Bone marrow (tissue), 2 donors: Measurements from ENCODE around the gene HERPUD2.

Source experiments
- DNase-seq, 2 donors: peaks; one replicate each; lab custom pipeline; 2025; lab: John Stamatoyannopoulos, UW

The HERPUD2 gene

GRCh38 chr7:35694784-35695472, at the start of gene HERPUD2:
Gene HERPUD2 (minus strand): TSS chr7:35695135. CDS start chr7:35694330, 805 bp downstream.
- DNase-seq = peak; percentile 84 to 86

GRCh38 chr7:35738889-35739288, 44.0 kb upstream of the HERPUD2 start:
- DNase-seq = no peak

- no peak for DNase-seq
Measured at GRCh38 chr7:35736725-35737124, 41.8 kb upstream of the HERPUD2 start.

GRCh38 chr7:35735396-35735795, 40.5 kb upstream of the HERPUD2 start:
- DNase-seq = no peak

GRCh38 chr7:35734001-35734483, 39.1 kb upstream of the HERPUD2 start:
- DNase-seq = no peak

GRCh38 chr7:35731349-35731748, 36.4 kb upstream of the HERPUD2 start:
- DNase-seq = no peak

- DNase-seq = peak in 1 of 2 donors; percentile 88
Measured at GRCh38 chr7:35729061-35729783, 34.3 kb upstream of the HERPUD2 start.

- no peak for DNase-seq
Measured at GRCh38 chr7:35728412-35729060, 33.6 kb upstream of the HERPUD2 start.

- DNase-seq = peak in 1 of 2 donors; percentile 65
Measured at GRCh38 chr7:35727571-35727970, 32.6 kb upstream of the HERPUD2 start.

GRCh38 chr7:35726654-35727053, 31.7 kb upstream of the HERPUD2 start:
- DNase-seq = no peak

- no peak for DNase-seq
Measured at GRCh38 chr7:35725280-35725680, 30.3 kb upstream of the HERPUD2 start.

- peak in 1 of 2 donors; percentile 26 for DNase-seq
Measured at GRCh38 chr7:35723011-35723410, 28.1 kb upstream of the HERPUD2 start.

- peak in 1 of 2 donors; percentile 69 for DNase-seq
Measured at GRCh38 chr7:35722054-35722849, 27.3 kb upstream of the HERPUD2 start.

- DNase-seq = no peak
Measured at GRCh38 chr7:35721288-35721687, 26.4 kb upstream of the HERPUD2 start.

GRCh38 chr7:35720849-35721248, 25.9 kb upstream of the HERPUD2 start:
- no peak for DNase-seq

GRCh38 chr7:35720032-35720431, 25.1 kb upstream of the HERPUD2 start:
- no peak for DNase-seq

- DNase-seq = no peak
Measured at GRCh38 chr7:35718047-35718446, 23.1 kb upstream of the HERPUD2 start.

GRCh38 chr7:35717516-35717915, 22.6 kb upstream of the HERPUD2 start:
- no peak for DNase-seq

GRCh38 chr7:35717013-35717412, 22.1 kb upstream of the HERPUD2 start:
- no peak for DNase-seq

GRCh38 chr7:35716038-35716803, 21.3 kb upstream of the HERPUD2 start:
- no peak for DNase-seq

GRCh38 chr7:35714862-35715261, 19.9 kb upstream of the HERPUD2 start:
- no peak for DNase-seq
